ENCODE data around the gene MOGAT3.

The MOGAT3 gene

GRCh38 chr7:101169110-101169837, 31.6 kb downstream of the MOGAT3 start:
- TF ChIP-seq CTCF (conservative IDR thresholded peaks at IDR 0.05; ENCODE audit: low read depth, low read length) = no peak
- peak overlapping the region; percentile 18; the same call in 1 of the 2 replicates for H3K4me2 ChIP-seq
- H3K27me3 ChIP-seq (ENCODE audit: insufficient read depth, low read depth) = peaks cover 87% of the 10 kb centered on the region
- peaks cover 18% of the 10 kb centered on the region for H3K4me1 ChIP-seq (ENCODE audit: low read depth, poor library complexity, severe bottlenecking)
- H2AFZ ChIP-seq (ENCODE audit: low read depth) = peak overlapping the region; percentile 38; the same call in 1 of the 2 replicates
- no peak overlapping the region for H3K9ac ChIP-seq
- no peaks in the 10 kb centered on the region for H4K20me1 ChIP-seq (ENCODE audit: insufficient read depth)
- H3K27ac ChIP-seq = no peak overlapping the region
- H3K79me2 ChIP-seq (ENCODE audit: insufficient read depth, low read depth) = no peaks in the 10 kb centered on the region
- H3K36me3 ChIP-seq (ENCODE audit: insufficient read depth) = no peaks in the 10 kb centered on the region
- no peak overlapping the region for H3K4me3 ChIP-seq (IDR thresholded peaks at IDR 0.05; ENCODE audit: insufficient read depth, low read depth, low read length)

GRCh38 chr7:101168412-101169049, 32.3 kb downstream of the MOGAT3 start:
- Histone ChIP-seq H3K79me2 (ENCODE audit: insufficient read depth, low read depth) (no peaks in the 10 kb centered on the region), H3K4me1 (ENCODE audit: low read depth, poor library complexity, severe bottlenecking) (peaks cover 18% of the 10 kb centered on the region), H3K4me3 (IDR thresholded peaks at IDR 0.05; ENCODE audit: insufficient read depth, low read depth, low read length) (no peak overlapping the region), H3K4me2 (no peak overlapping the region), H3K27me3 (ENCODE audit: insufficient read depth, low read depth) (peaks cover 80% of the 10 kb centered on the region), H3K36me3 (ENCODE audit: insufficient read depth) (no peaks in the 10 kb centered on the region), H3K27ac (no peak overlapping the region), H3K9ac (no peak overlapping the region), H4K20me1 (ENCODE audit: insufficient read depth) (no peaks in the 10 kb centered on the region), H2AFZ (ENCODE audit: low read depth) (no peak overlapping the region)
- TF ChIP-seq CTCF (conservative IDR thresholded peaks at IDR 0.05; ENCODE audit: low read depth, low read length) = no peak

- peaks cover 73% of the 10 kb centered on the region for H3K27me3 ChIP-seq (ENCODE audit: insufficient read depth, low read depth)
- no peak overlapping the region for H2AFZ ChIP-seq (ENCODE audit: low read depth)
- no peak for TF ChIP-seq CTCF (conservative IDR thresholded peaks at IDR 0.05; ENCODE audit: low read depth, low read length)
- H3K27ac ChIP-seq = no peak overlapping the region
- no peak overlapping the region for H3K9ac ChIP-seq
- no peak overlapping the region for H3K4me2 ChIP-seq
- no peaks in the 10 kb centered on the region for H4K20me1 ChIP-seq (ENCODE audit: insufficient read depth)
- H3K4me1 ChIP-seq (ENCODE audit: low read depth, poor library complexity, severe bottlenecking) = peaks cover 18% of the 10 kb centered on the region
- no peak overlapping the region for H3K4me3 ChIP-seq (IDR thresholded peaks at IDR 0.05; ENCODE audit: insufficient read depth, low read depth, low read length)
- H3K36me3 ChIP-seq (ENCODE audit: insufficient read depth) = no peaks in the 10 kb centered on the region
- H3K79me2 ChIP-seq (ENCODE audit: insufficient read depth, low read depth) = no peaks in the 10 kb centered on the region
Measured at GRCh38 chr7:101167645-101168411, 33.0 kb downstream of the MOGAT3 start.

GRCh38 chr7:101166909-101167644, 33.8 kb downstream of the MOGAT3 start:
- Histone ChIP-seq H3K9ac (no peak overlapping the region), H3K79me2 (ENCODE audit: insufficient read depth, low read depth) (no peaks in the 10 kb centered on the region), H2AFZ (ENCODE audit: low read depth) (no peak overlapping the region), H3K36me3 (ENCODE audit: insufficient read depth) (no peaks in the 10 kb centered on the region), H3K27me3 (ENCODE audit: insufficient read depth, low read depth) (peaks cover 69% of the 10 kb centered on the region), H3K4me1 (ENCODE audit: low read depth, poor library complexity, severe bottlenecking) (peaks cover 18% of the 10 kb centered on the region), H3K4me2 (no peak overlapping the region), H4K20me1 (ENCODE audit: insufficient read depth) (no peaks in the 10 kb centered on the region), H3K27ac (no peak overlapping the region), H3K4me3 (IDR thresholded peaks at IDR 0.05; ENCODE audit: insufficient read depth, low read depth, low read length) (no peak overlapping the region)
- TF ChIP-seq CTCF (conservative IDR thresholded peaks at IDR 0.05; ENCODE audit: low read depth, low read length) = no peak
